MM.1S (cell line): Measurements from ENCODE around the gene TTYH3.

Source experiments
- DNase-seq: peaks from one replicate; pipeline ENCODE4 v3.0.0-alpha.2; 2015
- H2AFZ ChIP-seq: fragments of 300-600 bp; sonication (generic); 2 replicates; pipeline ENCODE4 v1.6.0; 2016; ENCODE audit warnings: antibody characterized with exemption, low read length
- H3F3A ChIP-seq: fragments of 300-600 bp; sonication (generic); 2 replicates; pipeline ENCODE4 v1.6.1; 2016; ENCODE audit warnings: mild to moderate bottlenecking, antibody characterized with exemption, low read length, moderate library complexity, mixed read lengths; ENCODE audit not compliant: insufficient read depth
- H3K27ac ChIP-seq: fragments of 300-600 bp; sonication (generic); 2 replicates; pipeline ENCODE4 v1.5.1; 2016; ENCODE audit warnings: mild to moderate bottlenecking, low read length
- H3K27me3 ChIP-seq: fragments of 300-600 bp; sonication (generic); replicated peaks from 2 replicates; pipeline ENCODE4 v1.6.0; 2016; ENCODE audit warnings: low read length; ENCODE audit not compliant: insufficient read depth
- H3K36me3 ChIP-seq: fragments of 300-600 bp; sonication (generic); replicated peaks from 2 replicates; pipeline ENCODE4 v1.6.1; 2016; ENCODE audit warnings: mild to moderate bottlenecking, low read length, mixed read lengths; ENCODE audit not compliant: insufficient read depth
- H3K4me1 ChIP-seq: fragments of 300-600 bp; sonication (generic); 2 replicates; pipeline ENCODE4 v1.6.1; 2016; ENCODE audit warnings: low read length, mixed read lengths
- H3K4me2 ChIP-seq: fragments of 300-600 bp; sonication (generic); 2 replicates; pipeline ENCODE4 v1.6.0; 2016; ENCODE audit warnings: low read depth, low read length
- H3K4me3 ChIP-seq: fragments of 300-600 bp; sonication (generic); 2 replicates; pipeline ENCODE4 v1.5.1; 2016; ENCODE audit warnings: low read length, mixed read lengths
- H3K79me2 ChIP-seq: fragments of 300-600 bp; sonication (generic); 2 replicates; pipeline ENCODE4 v1.6.1; 2016; ENCODE audit warnings: mixed run types, low read length, mixed read lengths
- H3K9ac ChIP-seq: fragments of 300-600 bp; sonication (generic); 2 replicates; pipeline ENCODE4 v1.6.1; 2016; ENCODE audit warnings: low read length, mixed read lengths
- H3K9me2 ChIP-seq: fragments of 300-600 bp; sonication (generic); replicated peaks from 2 replicates; pipeline ENCODE4 v1.6.1; 2016; ENCODE audit warnings: mild to moderate bottlenecking, low read length, mixed read lengths; ENCODE audit not compliant: insufficient read depth
- H3K9me3 ChIP-seq: fragments of 300-600 bp; sonication (generic); replicated peaks from 2 replicates; pipeline ENCODE4 v1.6.1; 2016; ENCODE audit warnings: mild to moderate bottlenecking, low read length, mixed read lengths; ENCODE audit not compliant: insufficient read depth
- H4K20me1 ChIP-seq: fragments of 300-600 bp; sonication (generic); 2 replicates; pipeline ENCODE4 v1.6.1; 2016; ENCODE audit warnings: mild to moderate bottlenecking, low read length, moderate library complexity, mixed read lengths; ENCODE audit not compliant: insufficient read depth
- CTCF ChIP-seq: fragments of 300-600 bp; sonication (generic); IDR thresholded peaks from 2 replicates; pipeline ENCODE4 v1.5.1; 2016; ENCODE audit warnings: antibody characterized with exemption, low read length, mixed read lengths
- EZH2 ChIP-seq: fragments of 300-600 bp; sonication (generic); optimal IDR thresholded peaks from 2 replicates; pipeline ENCODE3; 2017; ENCODE audit warnings: low read depth, mild to moderate bottlenecking, antibody characterized with exemption, low read length, mixed read lengths
- EZH2phosphoT487 ChIP-seq: fragments of 300-600 bp; sonication (generic); IDR thresholded peaks from 2 replicates; pipeline ENCODE4 v1.6.1; 2018; ENCODE audit warnings: antibody characterized with exemption, low read length

The TTYH3 gene

GRCh38 chr7:2639695-2640481, 8.1 kb downstream of the TTYH3 start:
- Histone ChIP-seq H3K36me3 (no peaks in the 10 kb centered on the region), H3K27me3 (peaks cover 86% of the 10 kb centered on the region), H3K79me2 (no peaks in the 10 kb centered on the region), H3K27ac (no peak overlapping the region), H2AFZ (no peak overlapping the region), H3F3A (no peaks in the 10 kb centered on the region), H3K4me3 (no peak overlapping the region), H3K4me2 (no peak overlapping the region), H3K4me1 (no peaks in the 10 kb centered on the region), H3K9me2 (no peaks in the 10 kb centered on the region), H3K9ac (no peak overlapping the region), H4K20me1 (no peaks in the 10 kb centered on the region), H3K9me3 (no peaks in the 10 kb centered on the region)
- TF ChIP-seq CTCF (no peak), EZH2phosphoT487 (no peak), EZH2 (no peak)
- no peak for DNase-seq

- Histone ChIP-seq H3K36me3 (no peaks in the 10 kb centered on the region), H3K4me1 (no peaks in the 10 kb centered on the region), H4K20me1 (no peaks in the 10 kb centered on the region), H3K4me2 (no peak overlapping the region), H3K79me2 (no peaks in the 10 kb centered on the region), H3K27me3 (peaks cover 86% of the 10 kb centered on the region), H3K9ac (no peak overlapping the region), H3K9me2 (no peaks in the 10 kb centered on the region), H3K9me3 (no peaks in the 10 kb centered on the region), H3K27ac (no peak overlapping the region), H2AFZ (no peak overlapping the region), H3K4me3 (no peak overlapping the region), H3F3A (no peaks in the 10 kb centered on the region)
- TF ChIP-seq EZH2phosphoT487 (no peak), CTCF (no peak), EZH2 (no peak)
- no peak for DNase-seq
Observed at GRCh38 chr7:2640482-2640830, 8.7 kb downstream of the TTYH3 start.

GRCh38 chr7:2640846-2641316, 9.1 kb downstream of the TTYH3 start:
- Histone ChIP-seq H3K27me3 (peaks cover 84% of the 10 kb centered on the region), H2AFZ (no peak overlapping the region), H3K4me2 (no peak overlapping the region), H3F3A (no peaks in the 10 kb centered on the region), H3K9me3 (no peaks in the 10 kb centered on the region), H3K9me2 (no peaks in the 10 kb centered on the region), H3K4me3 (no peak overlapping the region), H3K9ac (no peak overlapping the region), H3K4me1 (no peaks in the 10 kb centered on the region), H4K20me1 (no peaks in the 10 kb centered on the region), H3K27ac (no peak overlapping the region), H3K79me2 (no peaks in the 10 kb centered on the region), H3K36me3 (no peaks in the 10 kb centered on the region)
- TF ChIP-seq EZH2phosphoT487 (no peak), EZH2 (no peak)
- DNase-seq: no peak
